Psoas muscle (tissue), 8 donors: ENCODE measurements around the gene OR6Y1. TPM values are rescaled to one million over a fixed set of nuclear protein-coding genes. Genes with fewer than 3 reads are reported as not detected.

Experiments used
- ATAC-seq, 4 donors: fragments of 200-7000 bp; cut with Tn5 transposase; one replicate each; pipeline ENCODE4 v1.9.1; 2020; ENCODE audit warnings: moderate library complexity in 3 of 4, mild to moderate bottlenecking in 2 of 4
- DNase-seq, 2 donors: peaks; one replicate each; pipeline ENCODE4 v3.0.0-alpha.2; 2020
- H3K27ac ChIP-seq: fragments of 200-600 bp; one replicate; pipeline ENCODE4 v1.8.0; 2022
- H3K27me3 ChIP-seq, 3 donors: fragments of 200-600 bp in 1 of 3; one replicate each; pipeline versions ENCODE4 v1.6.1 to v1.8.0; 2013 to 2022; ENCODE audit warnings: low read length in 2 of 3, mild to moderate bottlenecking in 2 of 3, moderate library complexity in 1 of 3; ENCODE audit not compliant: insufficient read depth in 3 of 3
- H3K36me3 ChIP-seq, 2 donors: fragments of 200-600 bp in 1 of 2; one replicate each; pipeline versions ENCODE4 v1.6.1 to v1.8.0; 2013 to 2022; ENCODE audit warnings: low read depth in 1 of 2, mild to moderate bottlenecking in 1 of 2, moderate library complexity in 1 of 2; ENCODE audit not compliant: insufficient read depth in 1 of 2
- H3K4me1 ChIP-seq: fragments of 200-600 bp; one replicate; pipeline ENCODE4 v1.8.0; 2022
- H3K4me3 ChIP-seq: fragments of 200-600 bp; one replicate; pipeline ENCODE4 v1.8.0; 2022; ENCODE audit warnings: mild to moderate bottlenecking
- H3K9me3 ChIP-seq: fragments of 200-600 bp; one replicate; pipeline ENCODE4 v1.8.0; 2022
- CTCF ChIP-seq: fragments of 200-600 bp; IDR thresholded peaks from one replicate; pipeline ENCODE4 v1.8.0; 2022; ENCODE audit warnings: antibody characterized with exemption
- WGBS, 3 donors: extraction: QIAGEN DNeasy Blood & Tissue Kit; methylation state at CpG; one replicate each; pipeline versions ENCODE4 v1.1.6 to v1.1.7; 2013; 5-methylcytosine and 5-hydroxymethylcytosine counted together
- intact Hi-C, 2 donors: fragments of 100-400 bp; cut with DNase I; formaldehyde crosslinking; loops; one replicate each; pipeline versions ENCODE4 v1.11.0 to v1.14.2; 2022
- polyA plus RNA-seq, 3 donors: library from polyadenylated mRNA; stranded (reverse); fragments of 200-250 nt; gene quantifications; one replicate each; pipeline ENCODE4 v1.2.3, GENCODE V29; 2013
- total RNA-seq, 4 donors: library from RNA; stranded (reverse); fragmentation: NEBNext Ultra II Directional in 2 of 4; extraction: Animal tissue kit (Norgen Biotek cat#: 25700) in 2 of 4; gene quantifications; one replicate each; pipeline versions ENCODE4 v1.2.1 to v1.2.4, GENCODE V29; 2021 to 2023
- donor health status: healthy with polysubstance abuse.
- donor health status: DM: no; HTN: no; CAD: no; lungs with moderate emphysema.
- donor health status: Bipolar disorder and iron deficiency.
- donor health status: healthy.
- donor health status: DM: yes; HTN: yes; CAD: no.
- donor health status: DM: no; HTN: no; CAD: no.
- donor health status: DM: no; HTN: no; CAD: no.
- donor health status: DM: yes; HTN: yes; CAD: no.

OR6Y1 gene
- total and polyA plus RNA-seq, 7 donors = not detected

GRCh38 chr1:158577561-158577960, 23.4 kb upstream of the OR6Y1 start:
- no peaks in the 10 kb centered on the region for H3K4me1 ChIP-seq
- no peak overlapping the region for H3K27ac ChIP-seq
- no peaks in the 10 kb centered on the region for H3K27me3 ChIP-seq
- DNase-seq (no peak), ATAC-seq (no peak)
- H3K9me3 ChIP-seq = no peaks in the 10 kb centered on the region
- no peaks in the 10 kb centered on the region for H3K36me3 ChIP-seq
- no peak for TF ChIP-seq CTCF
- WGBS, 3 donors = 84 to 91% (median 88%) methylated on average over 3 of the region's 3 CpGs
- H3K4me3 ChIP-seq = no peak overlapping the region
- intact Hi-C loops = no loop called here

- Histone ChIP-seq H3K9me3 (no peaks in the 10 kb centered on the region), H3K27me3 (peaks cover 0 to 2% (median 0%) of the 10 kb centered on the region in 3 donors), H3K27ac (no peak overlapping the region), H3K4me1 (no peaks in the 10 kb centered on the region), H3K4me3 (no peak overlapping the region), H3K36me3 (no peaks in the 10 kb centered on the region)
- 89 to 94% (median 93%) methylated on average over 1 of the region's 1 CpG for WGBS, 3 donors
- ATAC-seq (no peak), DNase-seq (no peak)
- no peak for TF ChIP-seq CTCF
- intact Hi-C loops = no loop called here
These were observed 18.0 kb upstream of the OR6Y1 start for GRCh38 chr1:158572226-158572625.

DNA sequence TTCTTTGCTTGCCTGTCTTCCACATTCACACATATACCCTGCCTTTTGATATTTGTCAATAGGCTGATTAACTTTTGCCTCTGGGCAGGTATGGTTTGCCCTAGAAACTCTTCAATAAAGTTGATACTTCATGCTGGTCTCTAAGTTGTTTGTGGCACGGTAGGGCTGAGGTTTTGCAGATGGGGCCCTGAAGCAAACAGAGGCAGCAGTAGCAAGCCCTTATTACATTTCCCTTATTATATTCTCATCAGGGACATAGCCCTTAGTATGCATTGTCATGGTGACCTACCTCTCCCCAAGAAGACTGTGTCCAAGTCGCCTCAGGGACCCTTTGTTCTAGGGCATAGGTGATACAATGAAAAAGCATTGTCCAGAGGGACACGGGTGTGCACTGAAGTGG, 16.3 kb upstream of the OR6Y1 start, which contains the start of gene OR6P1:
OR6P1 (minus strand) TSS at position 101 of the 400 bp plus-strand sequence. CDS start 6,976 bp downstream, outside the sequence.
- Histone ChIP-seq H3K36me3 (no peaks in the 10 kb centered on the region), H3K27me3 (peaks cover 0 to 2% (median 0%) of the 10 kb centered on the region in 3 donors), H3K27ac (no peak within 1 kb of the TSS), H3K4me3 (no peak within 1 kb of the TSS), H3K4me1 (no peaks in the 10 kb centered on the region), H3K9me3 (no peaks in the 10 kb centered on the region)
- DNase-seq (no peak), ATAC-seq (no peak)
- 63 to 67% (median 67%) methylated on average over 3 of the region's 3 CpGs for WGBS, 3 donors
- intact Hi-C loops = no loop called here
- no peak for TF ChIP-seq CTCF

- Histone ChIP-seq H3K27me3 (peaks cover 0 to 2% (median 0%) of the 10 kb centered on the region in 3 donors), H3K36me3 (no peaks in the 10 kb centered on the region), H3K4me1 (no peaks in the 10 kb centered on the region), H3K9me3 (no peaks in the 10 kb centered on the region), H3K4me3 (no peak overlapping the region), H3K27ac (no peak overlapping the region)
- no peak for TF ChIP-seq CTCF
- 41 to 53% (median 50%) methylated on average over 2 of the region's 2 CpGs for WGBS, 3 donors
- intact Hi-C loops = no loop called here
- ATAC-seq (no peak), DNase-seq (no peak)
These were observed 10.4 kb upstream of the OR6Y1 start for GRCh38 chr1:158564608-158565007.

DNA sequence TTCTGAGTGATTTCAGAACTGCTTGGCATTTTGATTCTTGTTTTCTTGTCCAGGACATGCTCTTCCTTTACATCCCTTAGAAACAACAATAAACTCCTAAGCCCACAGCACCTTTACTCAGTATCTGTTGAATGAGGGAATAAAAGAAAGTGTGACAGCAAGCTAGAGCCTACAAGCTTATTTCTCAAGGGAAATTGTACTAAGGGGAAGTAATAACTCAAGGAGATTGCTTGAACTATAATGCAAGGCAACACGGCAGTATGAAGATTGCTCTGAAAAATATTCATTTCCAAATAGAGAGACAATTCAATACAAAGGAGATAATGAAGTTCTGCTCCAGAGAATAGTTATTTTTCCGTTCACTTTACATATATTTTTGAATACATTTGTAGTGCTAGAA, 9.6 kb upstream of the OR6Y1 start:
- no peak for TF ChIP-seq CTCF
- 62 to 74% (median 70%) methylated on average over 2 of the region's 2 CpGs for WGBS, 3 donors
- Histone ChIP-seq H3K36me3 (no peaks in the 10 kb centered on the region), H3K4me3 (no peak overlapping the region), H3K27me3 (peaks cover 0 to 2% (median 0%) of the 10 kb centered on the region in 3 donors), H3K4me1 (no peaks in the 10 kb centered on the region), H3K9me3 (no peaks in the 10 kb centered on the region), H3K27ac (no peak overlapping the region)
- ATAC-seq (no peak), DNase-seq (no peak)
- intact Hi-C loops = no loop called here
